ENCODE data around the gene TANGO6.

The TANGO6 gene

GRCh38 chr16:69093974-69094373, 250.6 kb downstream of the TANGO6 start:
- H3K27me3 ChIP-seq (ENCODE audit: insufficient read depth, low read length, poor library complexity): no peaks in the 10 kb centered on the region
- TF ChIP-seq CTCF (IDR thresholded peaks at IDR 0.05; ENCODE audit: borderline replicate concordance, extremely low read depth, low read length, poor library complexity, severe bottlenecking) (no peak), EZH2 (IDR thresholded peaks at IDR 0.05; ENCODE audit: borderline replicate concordance, low read depth, low read length, severe bottlenecking) (no peak)
- no peaks in the 10 kb centered on the region for H3K9me3 ChIP-seq (ENCODE audit: insufficient read depth, low read length, severe bottlenecking)
- H3K36me3 ChIP-seq (ENCODE audit: insufficient read depth, low read length): no peaks in the 10 kb centered on the region
- no peak overlapping the region for H3K27ac ChIP-seq (ENCODE audit: low read length)
- no peaks in the 10 kb centered on the region for H4K20me1 ChIP-seq (ENCODE audit: insufficient read depth, low read length)
- no peak overlapping the region for H3K4me3 ChIP-seq (ENCODE audit: low read depth in 1 of 2, low read length in 2 of 2)
- H3K4me2 ChIP-seq (ENCODE audit: insufficient read depth, low read length): no peak overlapping the region
- H3K9ac ChIP-seq (ENCODE audit: low read depth, low read length): no peak overlapping the region
- H3K79me2 ChIP-seq (ENCODE audit: insufficient read depth, low read length): no peaks in the 10 kb centered on the region
- no peak for ATAC-seq (ENCODE audit: insufficient read depth, low read depth)
- no peak overlapping the region for H2AFZ ChIP-seq (ENCODE audit: low read depth, low read length)
- H3K4me1 ChIP-seq (ENCODE audit: insufficient read depth, low read length): no peaks in the 10 kb centered on the region
- no peak for DNase-seq

GRCh38 chr16:69094501-69094900, 251.2 kb downstream of the TANGO6 start:
- DNase-seq (no peak), ATAC-seq (ENCODE audit: insufficient read depth, low read depth) (no peak)
- Histone ChIP-seq H2AFZ (ENCODE audit: low read depth, low read length) (no peak overlapping the region), H3K36me3 (ENCODE audit: insufficient read depth, low read length) (no peaks in the 10 kb centered on the region), H3K27me3 (ENCODE audit: insufficient read depth, low read length, poor library complexity) (no peaks in the 10 kb centered on the region), H3K4me3 (ENCODE audit: low read depth in 1 of 2, low read length in 2 of 2) (no peak overlapping the region), H3K79me2 (ENCODE audit: insufficient read depth, low read length) (no peaks in the 10 kb centered on the region), H3K4me2 (ENCODE audit: insufficient read depth, low read length) (no peak overlapping the region), H3K9me3 (ENCODE audit: insufficient read depth, low read length, severe bottlenecking) (no peaks in the 10 kb centered on the region), H3K4me1 (ENCODE audit: insufficient read depth, low read length) (no peaks in the 10 kb centered on the region), H3K27ac (ENCODE audit: low read length) (no peak overlapping the region), H4K20me1 (ENCODE audit: insufficient read depth, low read length) (no peaks in the 10 kb centered on the region), H3K9ac (ENCODE audit: low read depth, low read length) (no peak overlapping the region)
- no peak for TF ChIP-seq CTCF (IDR thresholded peaks at IDR 0.05; ENCODE audit: borderline replicate concordance, extremely low read depth, low read length, poor library complexity, severe bottlenecking)
- no peak for TF ChIP-seq EZH2 (IDR thresholded peaks at IDR 0.05; ENCODE audit: borderline replicate concordance, low read depth, low read length, severe bottlenecking)

- TF ChIP-seq CTCF (IDR thresholded peaks at IDR 0.05; ENCODE audit: borderline replicate concordance, extremely low read depth, low read length, poor library complexity, severe bottlenecking): no peak
- no peak for TF ChIP-seq EZH2 (IDR thresholded peaks at IDR 0.05; ENCODE audit: borderline replicate concordance, low read depth, low read length, severe bottlenecking)
- Histone ChIP-seq H3K27ac (ENCODE audit: low read length) (no peak overlapping the region), H3K79me2 (ENCODE audit: insufficient read depth, low read length) (no peaks in the 10 kb centered on the region), H3K4me2 (ENCODE audit: insufficient read depth, low read length) (no peak overlapping the region), H4K20me1 (ENCODE audit: insufficient read depth, low read length) (no peaks in the 10 kb centered on the region), H3K4me1 (ENCODE audit: insufficient read depth, low read length) (no peaks in the 10 kb centered on the region), H3K36me3 (ENCODE audit: insufficient read depth, low read length) (no peaks in the 10 kb centered on the region), H3K27me3 (ENCODE audit: insufficient read depth, low read length, poor library complexity) (no peaks in the 10 kb centered on the region), H3K9ac (ENCODE audit: low read depth, low read length) (no peak overlapping the region), H2AFZ (ENCODE audit: low read depth, low read length) (no peak overlapping the region), H3K9me3 (ENCODE audit: insufficient read depth, low read length, severe bottlenecking) (no peaks in the 10 kb centered on the region), H3K4me3 (ENCODE audit: low read depth in 1 of 2, low read length in 2 of 2) (no peak overlapping the region)
- DNase-seq (no peak), ATAC-seq (ENCODE audit: insufficient read depth, low read depth) (no peak)
Observed at GRCh38 chr16:69095193-69095592, 251.9 kb downstream of the TANGO6 start.

All from DND-41 (cell line).